Femur (tissue), 1 donor: Measurements from ENCODE around the gene EXOSC6.
"Not testable (repeated sequence)": the region's sequence is repeated elsewhere in the genome, so short reads cannot be mapped to it uniquely, and the experiment has no call there.

Source experiments
- DNase-seq: peaks from one replicate; pipeline ENCODE4 v3.0.0-alpha.2; 2017

Gene EXOSC6

GRCh38 chr16:70254180-70254964, 2.6 kb upstream of the EXOSC6 start:
- DNase-seq = no peak

GRCh38 chr16:70253291-70254106, 1.8 kb upstream of the EXOSC6 start:
- DNase-seq = peak; percentile 43

- peak; percentile 29 for DNase-seq
Observed at GRCh38 chr16:70252355-70252988, 732 bp upstream of the EXOSC6 start.

GRCh38 chr16:70250748-70251628, 752 bp downstream of the EXOSC6 start:
- peak; percentile 36 for DNase-seq

GRCh38 chr16:70249697-70250096, 2.0 kb downstream of the EXOSC6 start:
- DNase-seq = not testable (repeated sequence)

- DNase-seq = not testable (repeated sequence)
Observed at GRCh38 chr16:70238773-70239172, 13.0 kb downstream of the EXOSC6 start.

GRCh38 chr16:70231831-70232230, 19.9 kb downstream of the EXOSC6 start:
- not testable (repeated sequence) for DNase-seq

GRCh38 chr16:70226024-70226423, 25.7 kb downstream of the EXOSC6 start:
- not testable (repeated sequence) for DNase-seq

GRCh38 chr16:70225430-70225829, 26.3 kb downstream of the EXOSC6 start:
- DNase-seq = not testable (repeated sequence)

GRCh38 chr16:70224645-70225044, 27.1 kb downstream of the EXOSC6 start:
- DNase-seq = not testable (repeated sequence)

GRCh38 chr16:70223971-70224513, 27.7 kb downstream of the EXOSC6 start:
- DNase-seq = not testable (repeated sequence)

- not testable (repeated sequence) for DNase-seq
Observed at GRCh38 chr16:70223216-70223615, 28.5 kb downstream of the EXOSC6 start.

GRCh38 chr16:70222574-70222973, 29.2 kb downstream of the EXOSC6 start:
- DNase-seq = not testable (repeated sequence)

- DNase-seq = not testable (repeated sequence)
Observed at GRCh38 chr16:70218586-70218985, 33.2 kb downstream of the EXOSC6 start.

- not testable (repeated sequence) for DNase-seq
Observed at GRCh38 chr16:70206382-70206781, 45.4 kb downstream of the EXOSC6 start.

GRCh38 chr16:70204668-70205405, 46.9 kb downstream of the EXOSC6 start:
- not testable (repeated sequence) for DNase-seq

- DNase-seq = not testable (repeated sequence)
Observed at GRCh38 chr16:70204010-70204409, 47.7 kb downstream of the EXOSC6 start.

GRCh38 chr16:70203508-70203907, 48.2 kb downstream of the EXOSC6 start:
- not testable (repeated sequence) for DNase-seq

- not testable (repeated sequence) for DNase-seq
Observed at GRCh38 chr16:70200063-70200462, 51.7 kb downstream of the EXOSC6 start.

GRCh38 chr16:70199170-70199569, 52.6 kb downstream of the EXOSC6 start:
- not testable (repeated sequence) for DNase-seq

GRCh38 chr16:70198666-70199065, 53.1 kb downstream of the EXOSC6 start:
- not testable (repeated sequence) for DNase-seq
